GM19193 (cell line): ENCODE results near the gene CACHD1.

Experiments used
- POLR2A ChIP-seq: IDR thresholded peaks from 4 replicates; pipeline ENCODE4 v1.6.1; 2011; ENCODE audit not compliant: insufficient read depth, insufficient read length; ENCODE audit errors: extremely low read depth

Gene CACHD1

DNA sequence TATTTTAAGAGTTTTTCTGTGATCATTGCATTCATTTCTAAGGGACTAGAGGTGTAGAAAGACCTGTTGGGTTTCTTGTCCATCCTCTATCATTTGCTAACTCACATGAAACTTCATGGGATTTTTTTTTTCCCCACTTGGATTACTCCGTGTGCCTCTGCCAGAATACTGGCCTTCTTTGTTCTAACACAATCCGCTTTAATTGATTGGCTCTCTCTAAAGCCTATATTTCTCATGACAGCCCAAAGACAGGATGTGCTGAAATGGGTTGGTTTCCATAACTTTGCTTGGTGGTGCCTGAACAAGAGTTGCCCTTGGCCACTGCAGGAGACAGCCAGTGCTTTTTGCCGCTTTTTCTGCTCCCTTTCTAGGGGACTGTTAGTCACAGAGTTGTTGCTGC lies 12.2 kb downstream of the CACHD1 start:
- no peak for TF ChIP-seq POLR2A

DNA sequence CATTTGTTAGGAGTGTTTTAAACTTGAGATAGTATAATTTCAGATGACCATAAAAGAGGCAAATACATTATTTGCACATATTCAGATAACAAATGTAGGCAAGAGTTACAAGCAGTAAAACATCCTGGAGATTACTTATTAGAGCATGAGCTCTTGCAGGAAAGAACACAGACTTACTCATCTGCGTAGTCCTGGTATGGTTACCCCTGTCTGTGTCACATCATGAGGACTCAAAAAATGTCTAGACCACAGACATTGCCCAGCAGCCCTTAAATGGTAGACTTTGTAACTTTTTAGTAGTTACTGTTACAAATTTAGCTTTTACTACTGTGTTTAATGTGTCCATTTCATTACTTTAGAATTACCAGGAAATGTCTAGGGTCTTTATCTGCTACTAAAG lies 12.8 kb downstream of the CACHD1 start:
- TF ChIP-seq POLR2A: no peak

DNA sequence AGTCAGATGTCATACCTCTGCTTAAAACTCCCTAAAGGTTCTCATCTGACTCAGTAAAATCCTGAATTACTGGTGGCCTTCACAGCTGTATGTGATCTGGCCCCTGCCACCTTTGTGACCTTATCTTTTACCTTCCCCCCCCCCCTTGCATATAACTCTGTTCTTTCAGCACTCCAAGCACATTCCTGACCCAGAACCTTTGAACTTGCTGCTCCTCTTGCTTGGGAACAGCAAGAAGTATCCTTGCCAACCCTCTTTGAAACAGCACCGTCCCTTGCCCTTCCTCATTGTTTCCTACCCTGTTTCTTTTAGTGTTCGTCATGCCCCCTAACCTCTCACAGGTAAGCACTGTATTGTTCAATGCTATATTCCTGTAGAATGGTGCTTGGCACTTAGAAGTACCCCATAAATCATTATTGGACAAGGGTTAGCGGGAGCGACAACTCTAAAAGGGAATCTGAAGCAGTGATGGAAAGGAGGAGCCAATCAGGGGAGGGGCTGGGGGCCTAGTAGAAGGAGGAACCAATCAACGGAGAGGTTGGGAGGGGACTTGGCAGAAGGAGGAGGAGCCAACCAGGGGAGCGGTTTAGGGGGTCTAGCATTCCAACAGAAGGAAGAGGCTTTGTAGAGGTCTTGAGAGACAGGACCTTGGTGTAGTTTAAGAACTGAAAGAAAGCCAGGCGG lies 13.9 kb downstream of the CACHD1 start:
- no peak for TF ChIP-seq POLR2A

DNA sequence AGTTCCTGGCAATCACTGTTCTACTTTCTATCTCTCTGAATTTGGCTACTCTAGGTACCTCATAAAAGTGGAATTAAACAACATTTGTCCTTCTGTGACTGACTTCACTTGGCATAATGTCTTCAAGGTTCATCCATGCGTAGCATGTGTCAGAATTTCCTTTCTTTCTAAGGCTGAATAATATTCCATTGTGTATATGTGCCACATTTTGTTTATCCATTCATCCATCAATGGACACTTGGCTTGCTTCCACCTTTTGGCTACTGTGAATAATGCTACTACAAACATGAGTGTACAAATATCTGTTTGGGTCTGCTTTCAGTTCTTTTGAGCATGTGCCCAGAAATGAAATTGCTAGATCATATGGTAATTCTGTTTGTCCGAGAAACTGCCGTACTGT lies 14.7 kb downstream of the CACHD1 start:
- no peak for TF ChIP-seq POLR2A

DNA sequence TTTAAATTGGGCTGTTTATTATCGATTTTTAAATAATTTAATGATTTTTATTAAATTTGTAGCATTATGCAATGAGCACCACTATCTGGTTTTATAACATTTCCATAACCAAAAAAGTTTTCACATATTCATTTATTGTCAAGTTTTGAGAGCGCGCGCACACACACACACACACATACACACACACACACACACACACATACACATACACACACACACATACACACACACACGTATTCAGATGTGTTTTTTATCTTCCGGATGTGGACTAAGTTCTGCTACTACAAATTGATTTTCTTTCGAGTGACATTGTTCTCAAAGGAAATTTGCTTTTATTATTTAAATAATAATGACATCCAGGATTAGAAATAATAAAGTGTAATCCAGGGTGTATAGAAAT lies 16.3 kb downstream of the CACHD1 start:
- no peak for TF ChIP-seq POLR2A

DNA sequence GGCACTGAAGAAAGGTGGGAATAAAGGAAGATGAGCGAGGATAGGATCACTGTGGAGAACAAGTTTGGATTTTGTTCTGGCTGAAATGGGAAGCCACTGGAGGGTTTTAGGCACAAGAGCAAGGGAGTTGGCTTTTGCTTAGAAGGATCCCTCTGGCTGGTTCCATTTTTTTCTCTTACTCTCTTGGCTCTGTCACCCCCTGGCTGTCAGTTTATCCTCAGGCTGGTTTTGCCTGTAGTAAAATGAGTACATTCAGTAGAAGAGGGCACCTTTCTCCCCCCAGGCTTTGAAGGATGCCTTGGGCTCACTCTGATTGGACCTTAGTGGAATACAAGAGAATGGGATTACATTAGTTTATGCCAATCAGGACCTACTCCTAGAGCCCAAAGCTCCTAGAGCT lies 17.1 kb downstream of the CACHD1 start:
- TF ChIP-seq POLR2A: no peak

DNA sequence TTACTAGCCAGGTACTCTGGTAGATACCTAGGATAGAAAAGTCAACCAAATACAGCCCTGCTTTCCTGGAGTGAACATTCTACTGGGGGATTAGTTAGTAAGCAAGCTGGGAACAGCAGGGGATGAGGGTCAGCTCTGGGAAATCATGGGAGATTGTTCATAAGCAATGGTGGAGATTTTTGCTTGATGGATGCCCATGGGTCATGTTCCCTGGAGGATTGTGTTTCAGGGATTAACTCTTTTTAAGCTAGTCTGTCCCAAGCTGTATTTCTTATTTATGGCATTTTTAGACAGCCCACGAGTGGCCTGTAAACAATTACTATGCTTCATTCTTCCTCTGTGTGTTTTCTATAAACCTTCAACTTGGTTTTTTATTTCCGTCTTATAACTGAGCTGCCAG lies 18.9 kb downstream of the CACHD1 start:
- no peak for TF ChIP-seq POLR2A

DNA sequence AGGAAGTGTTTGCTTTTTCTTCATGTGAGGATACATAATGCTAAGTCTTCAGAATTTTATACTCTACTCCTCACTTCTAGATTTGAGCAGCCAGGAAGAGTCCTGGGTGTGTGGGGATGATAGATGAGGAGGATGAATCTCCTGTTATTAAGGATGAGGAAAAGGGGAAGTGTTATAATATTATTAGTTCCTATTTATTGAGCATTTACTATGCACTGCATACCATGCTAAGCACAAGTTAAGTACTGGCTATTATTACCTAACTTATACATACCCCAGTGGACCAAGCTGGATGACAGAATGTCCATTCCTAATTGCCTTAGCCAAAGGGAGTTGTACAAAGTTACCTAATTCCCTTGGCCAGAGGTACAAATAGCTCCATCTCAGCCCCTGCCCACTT lies 19.8 kb downstream of the CACHD1 start:
- TF ChIP-seq POLR2A: no peak

DNA sequence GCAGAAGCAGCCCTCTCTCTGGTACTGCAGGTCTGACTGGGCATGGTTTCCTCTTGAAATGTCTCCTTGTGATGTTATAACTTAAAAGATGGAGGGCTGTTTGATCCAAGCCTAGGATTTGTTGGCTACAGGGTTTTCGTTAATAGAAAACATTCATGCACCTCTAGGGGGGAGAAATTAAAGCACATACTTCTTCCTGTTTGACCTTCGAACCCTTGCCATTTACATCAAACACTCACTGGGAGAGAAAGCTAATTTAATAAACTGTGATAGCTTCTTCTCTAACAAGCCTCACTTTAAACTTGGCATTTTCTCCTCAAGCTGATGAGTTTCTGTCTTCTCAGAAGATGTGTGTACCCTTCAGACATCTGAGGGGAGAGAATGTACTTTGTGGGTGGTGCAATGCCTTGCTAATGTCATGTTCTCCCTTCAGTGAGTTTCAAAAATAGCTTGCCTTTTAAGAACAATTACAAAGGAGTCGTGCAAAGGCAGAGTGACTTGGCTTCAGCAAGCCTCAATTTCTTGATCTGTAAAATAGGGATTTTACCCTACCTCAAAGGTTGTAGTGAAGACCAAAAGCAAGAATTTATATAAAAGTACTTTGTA lies 20.4 kb downstream of the CACHD1 start:
- TF ChIP-seq POLR2A: no peak

DNA sequence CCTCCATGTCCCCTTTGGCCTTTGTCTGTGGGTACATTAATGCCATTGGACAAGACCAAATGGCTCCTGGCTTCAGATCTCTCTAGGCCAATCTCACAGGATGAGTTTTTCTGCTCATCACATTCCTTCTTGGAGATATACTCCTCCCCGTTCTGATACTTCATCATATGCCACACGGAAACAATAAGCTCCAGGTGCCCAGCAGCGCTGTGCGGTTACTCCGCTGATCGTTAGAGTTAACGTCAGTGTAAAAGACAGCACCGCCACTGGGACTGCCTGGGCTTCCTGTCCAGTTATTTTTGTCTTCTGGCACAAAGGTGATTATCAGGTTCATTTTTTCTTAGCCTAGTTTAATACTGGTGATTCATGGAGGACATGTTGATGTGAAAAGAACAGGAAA lies 22.5 kb downstream of the CACHD1 start:
- TF ChIP-seq POLR2A: no peak

DNA sequence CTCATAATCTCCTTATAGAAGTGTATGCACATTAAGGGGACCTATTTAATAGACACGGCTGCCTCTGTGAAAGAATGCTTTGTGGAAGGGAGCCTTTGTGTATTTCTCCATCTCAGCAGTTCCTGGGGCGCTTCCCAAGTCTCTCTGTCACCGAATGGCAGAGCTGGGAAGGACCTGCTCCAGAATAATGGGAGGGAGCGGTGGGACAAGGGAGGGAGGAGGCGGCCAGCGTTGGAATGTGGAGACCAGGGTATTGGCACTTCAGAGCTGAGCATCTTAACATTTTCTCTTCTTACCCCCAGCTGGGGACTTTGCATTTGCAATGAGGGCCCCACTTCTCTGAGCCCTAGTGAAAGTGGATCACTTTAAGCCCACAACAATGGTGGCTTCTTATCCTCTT lies 23.9 kb downstream of the CACHD1 start:
- no peak for TF ChIP-seq POLR2A

DNA sequence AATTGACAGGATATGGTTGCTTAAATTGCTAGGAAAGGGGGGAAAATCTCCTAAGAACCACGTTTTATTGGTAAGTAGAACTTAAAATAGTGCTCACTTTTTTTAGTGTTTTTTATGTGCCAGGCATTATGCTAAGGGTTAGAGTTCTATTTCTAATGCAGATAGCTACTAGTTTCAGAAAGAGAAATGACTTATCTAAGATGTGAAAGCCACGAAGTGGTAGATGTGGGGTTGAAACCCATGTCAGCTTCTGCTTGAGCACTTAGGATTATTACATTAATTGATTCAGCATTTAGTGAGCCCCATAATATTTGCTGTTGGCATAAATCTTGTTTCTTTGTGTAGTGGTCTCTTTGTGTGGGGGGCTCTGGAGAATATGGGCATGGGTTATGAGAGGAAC lies 24.7 kb downstream of the CACHD1 start:
- TF ChIP-seq POLR2A: no peak

DNA sequence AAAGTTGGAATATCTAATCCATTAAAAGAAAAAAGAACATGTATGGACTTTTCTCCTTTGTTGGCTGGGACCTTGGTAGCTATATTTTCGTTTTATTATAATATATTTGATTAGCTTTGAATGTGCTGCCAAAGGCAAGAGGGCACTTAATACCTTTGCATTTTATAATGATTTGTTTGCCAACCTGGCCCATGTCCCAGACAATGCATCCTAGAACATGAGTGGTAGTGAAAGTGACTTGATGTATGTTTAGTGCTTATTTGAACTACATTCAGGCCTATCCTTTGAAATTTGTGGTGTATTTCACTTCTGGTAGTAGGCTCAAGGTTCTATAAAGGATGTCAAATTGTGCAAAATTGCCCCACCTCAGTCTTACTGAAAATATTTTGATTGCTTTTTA lies 25.9 kb downstream of the CACHD1 start:
- no peak for TF ChIP-seq POLR2A

DNA sequence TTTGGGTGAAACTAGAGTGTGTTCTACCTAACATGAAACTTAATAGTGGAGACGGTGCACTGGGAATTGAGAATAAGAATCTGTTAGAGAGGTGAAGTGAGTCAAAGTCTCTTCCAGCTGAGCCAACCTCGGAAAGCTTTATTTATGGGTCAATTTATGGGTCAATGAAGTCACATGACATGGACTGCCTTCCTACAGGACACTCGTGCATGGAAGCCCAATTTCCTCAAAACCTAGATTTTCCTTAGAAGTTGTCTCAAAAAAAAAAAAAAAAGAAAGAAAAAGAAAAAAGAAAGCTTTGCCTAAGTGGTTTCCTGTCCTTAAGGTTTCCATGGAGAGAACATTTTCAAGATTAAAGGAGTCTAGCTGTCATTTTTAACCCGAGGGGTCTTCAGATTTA lies 26.7 kb downstream of the CACHD1 start:
- TF ChIP-seq POLR2A: no peak

DNA sequence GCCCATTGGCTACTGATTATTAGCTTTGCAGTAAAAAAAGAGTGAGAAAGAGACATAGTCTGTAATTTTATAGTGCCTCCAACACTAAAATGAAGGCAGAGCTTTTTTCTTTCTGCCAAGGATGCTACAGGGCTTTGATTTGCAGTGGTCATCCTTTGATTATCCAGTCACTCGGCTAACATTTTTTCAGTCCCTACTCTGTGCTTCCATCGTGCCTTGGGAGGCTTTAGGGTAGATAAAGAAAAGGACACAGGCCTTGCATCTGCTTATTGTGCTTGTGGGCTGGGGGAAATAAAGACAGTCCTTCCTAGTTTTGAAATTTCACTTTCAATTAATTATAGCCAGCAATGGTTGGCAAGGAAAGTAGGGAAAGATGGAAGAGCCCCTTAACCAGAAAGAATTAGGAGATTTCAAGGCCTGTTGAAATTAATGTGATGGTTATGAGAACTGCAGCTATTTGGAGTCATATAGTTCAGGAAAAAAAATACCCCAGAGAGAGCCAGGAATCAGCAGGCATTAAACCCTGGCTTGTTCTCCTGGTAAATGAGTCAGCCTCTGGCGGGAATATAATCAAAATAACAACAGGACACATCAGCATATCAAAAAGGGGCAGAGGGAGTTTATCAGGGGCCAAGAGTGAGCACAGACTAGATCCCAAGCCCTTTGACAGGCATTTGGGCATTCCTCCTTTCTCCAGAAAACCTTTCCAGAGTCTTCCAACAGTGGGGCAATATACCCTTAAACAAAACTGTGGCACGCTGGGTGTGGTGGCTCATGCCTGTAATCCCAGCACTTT lies 27.4 kb downstream of the CACHD1 start:
- TF ChIP-seq POLR2A: no peak

DNA sequence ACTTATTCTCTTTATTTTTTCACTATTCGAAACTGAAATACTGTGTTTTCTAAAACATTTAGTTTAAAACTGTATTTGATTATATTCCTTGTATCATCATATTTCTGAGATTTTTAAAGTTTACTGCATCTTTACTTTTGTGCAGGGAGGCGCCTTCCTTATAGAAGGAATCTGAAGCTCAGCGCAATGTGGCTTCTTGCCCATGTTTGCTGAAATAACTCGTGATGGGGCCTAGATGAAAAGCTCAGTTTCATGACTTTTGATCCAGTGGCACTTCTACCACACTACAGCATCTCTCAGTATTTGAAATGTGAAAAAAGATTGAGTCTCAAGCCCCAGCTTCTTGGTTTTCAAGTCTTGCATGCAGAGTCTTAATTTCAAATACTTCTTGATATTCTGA lies 28.4 kb downstream of the CACHD1 start:
- TF ChIP-seq POLR2A: no peak

DNA sequence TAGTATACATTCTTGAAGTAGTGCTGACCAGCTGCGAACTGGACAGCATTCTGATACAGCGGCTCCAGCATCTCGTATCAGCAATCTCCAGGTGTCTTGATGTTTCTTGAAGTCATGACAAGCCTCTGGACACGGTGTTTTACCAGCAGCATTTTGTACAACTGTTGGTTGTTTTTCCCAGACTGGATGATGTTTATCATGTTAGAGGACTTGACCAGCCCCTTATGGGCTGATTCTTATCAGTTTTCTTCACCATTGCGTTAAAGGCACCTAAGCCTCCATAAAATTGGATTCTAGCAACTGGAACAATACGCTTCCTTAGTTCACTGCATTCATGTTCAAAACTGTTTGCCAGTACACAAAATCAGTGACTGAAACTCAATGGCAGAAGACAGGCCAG lies 29.1 kb downstream of the CACHD1 start:
- TF ChIP-seq POLR2A: no peak

DNA sequence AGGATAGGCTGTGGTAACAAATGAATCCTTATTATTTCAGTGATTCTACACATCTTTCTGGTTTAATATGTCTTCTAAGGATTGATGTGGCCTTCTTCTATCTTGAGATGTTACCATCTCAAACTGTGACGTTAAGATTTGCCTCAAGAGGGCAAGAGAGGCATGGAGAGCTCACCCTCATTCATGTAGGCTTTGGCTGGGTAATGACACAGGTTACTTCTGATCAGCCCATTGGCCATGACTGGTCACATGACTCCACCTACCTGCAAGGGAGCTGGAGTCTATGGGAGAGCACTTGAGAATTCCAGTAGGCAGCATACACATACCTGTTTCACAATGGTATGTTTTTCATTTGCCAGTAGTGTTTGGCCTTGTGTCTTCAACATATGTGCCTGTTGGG lies 30.0 kb downstream of the CACHD1 start:
- TF ChIP-seq POLR2A: no peak
